ENCODE results near the gene LAMTOR3. TPM values are rescaled to one million over a fixed set of nuclear protein-coding genes. Genes with fewer than 3 reads are reported as not detected.
"Not testable (repeated sequence)": the region's sequence is repeated elsewhere in the genome, so short reads cannot be mapped to it uniquely, and the experiment has no call there.

Gene LAMTOR3
- polyA plus RNA-seq, 1 donor (not counting 4 experiments of a cell fraction or from before 2014, with no cell fraction given): 92.2 TPM

GRCh38 chr4:99832758-99833157 is 61.5 kb downstream of the LAMTOR3 start:
- Histone ChIP-seq H3K9me1 (ENCODE audit: control insufficient read depth, extremely low read depth, insufficient read depth, low read length) (peaks cover 3% of the 10 kb centered on the region), H3K4me2 (ENCODE audit: control insufficient read depth, extremely low read depth, insufficient read depth, low read depth, low read length) (no peak overlapping the region), H3K36me3 (ENCODE audit: control insufficient read depth in 2 of 2, extremely low read depth in 1 of 2, insufficient read depth in 2 of 2, low read length in 2 of 2) (peaks cover 9 to 20% of the 10 kb centered on the region in 2 experiments), H3K9ac (ENCODE audit: control insufficient read depth, extremely low read depth, insufficient read depth, low read length) (no peak overlapping the region), H3K79me2 (ENCODE audit: control insufficient read depth, insufficient read depth, low read length) (peaks cover 76% of the 10 kb centered on the region), H3K9me3 (ENCODE audit: control insufficient read depth, low read depth, low read length) (no peaks in the 10 kb centered on the region), H4K20me1 (ENCODE audit: control insufficient read depth, extremely low read depth, insufficient read depth, low read length) (peaks cover 3% of the 10 kb centered on the region), H3K27ac (ENCODE audit: control insufficient read depth, insufficient read depth, low read length) (no peak overlapping the region), H3K27me3 (ENCODE audit: control insufficient read depth, extremely low read depth, insufficient read depth, low read length) (no peaks in the 10 kb centered on the region), H2AFZ (ENCODE audit: control insufficient read depth, low read length) (no peak overlapping the region), H3K4me3 (ENCODE audit: control insufficient read depth in 2 of 3, extremely low read depth in 1 of 3, insufficient read depth in 2 of 3, low read depth in 1 of 3, low read length in 3 of 3) (no peak overlapping the region), H3K4me1 (ENCODE audit: control insufficient read depth, extremely low read depth, insufficient read depth, low read length) (peaks cover 17% of the 10 kb centered on the region)
- TF ChIP-seq CTCF (optimal IDR thresholded peaks at IDR 0.05 in 1 of 3, IDR thresholded peaks at IDR 0.05 in 1 of 3, conservative IDR thresholded peaks at IDR 0.05 in 1 of 3; ENCODE audit: extremely low read depth in 1 of 3, insufficient read depth in 2 of 3, low read length in 3 of 3) (no peak), EZH2 (IDR thresholded peaks at IDR 0.05; ENCODE audit: low read length) (no peak)
- no peak for DNase-seq (ENCODE audit: low read depth, low spot score)
- FAIRE-seq: no peak
- dilution Hi-C loops (cut with MboI; ENCODE audit: extremely low pct_ligation_motif_present, low sequenced_read_pairs): no loop called here

GRCh38 chr4:99832321-99832720 is 61.9 kb downstream of the LAMTOR3 start:
- Histone ChIP-seq H3K4me3 (ENCODE audit: control insufficient read depth in 2 of 3, extremely low read depth in 1 of 3, insufficient read depth in 2 of 3, low read depth in 1 of 3, low read length in 3 of 3) (no peak overlapping the region), H3K4me1 (ENCODE audit: control insufficient read depth, extremely low read depth, insufficient read depth, low read length) (peaks cover 21% of the 10 kb centered on the region), H3K9me1 (ENCODE audit: control insufficient read depth, extremely low read depth, insufficient read depth, low read length) (peaks cover 3% of the 10 kb centered on the region), H3K9ac (ENCODE audit: control insufficient read depth, extremely low read depth, insufficient read depth, low read length) (no peak overlapping the region), H3K36me3 (ENCODE audit: control insufficient read depth in 2 of 2, extremely low read depth in 1 of 2, insufficient read depth in 2 of 2, low read length in 2 of 2) (peaks cover 8 to 20% of the 10 kb centered on the region in 2 experiments), H3K27me3 (ENCODE audit: control insufficient read depth, extremely low read depth, insufficient read depth, low read length) (no peaks in the 10 kb centered on the region), H3K79me2 (ENCODE audit: control insufficient read depth, insufficient read depth, low read length) (peaks cover 77% of the 10 kb centered on the region), H3K9me3 (ENCODE audit: control insufficient read depth, low read depth, low read length) (no peaks in the 10 kb centered on the region), H2AFZ (ENCODE audit: control insufficient read depth, low read length) (no peak overlapping the region), H3K27ac (ENCODE audit: control insufficient read depth, insufficient read depth, low read length) (no peak overlapping the region), H3K4me2 (ENCODE audit: control insufficient read depth, extremely low read depth, insufficient read depth, low read depth, low read length) (no peak overlapping the region), H4K20me1 (ENCODE audit: control insufficient read depth, extremely low read depth, insufficient read depth, low read length) (peaks cover 3% of the 10 kb centered on the region)
- FAIRE-seq: no peak
- TF ChIP-seq EZH2 (IDR thresholded peaks at IDR 0.05; ENCODE audit: low read length) (no peak), CTCF (optimal IDR thresholded peaks at IDR 0.05 in 1 of 3, IDR thresholded peaks at IDR 0.05 in 1 of 3, conservative IDR thresholded peaks at IDR 0.05 in 1 of 3; ENCODE audit: extremely low read depth in 1 of 3, insufficient read depth in 2 of 3, low read length in 3 of 3) (no peak)
- DNase-seq (ENCODE audit: low read depth, low spot score): no peak
- dilution Hi-C loops (cut with MboI; ENCODE audit: extremely low pct_ligation_motif_present, low sequenced_read_pairs): no loop called here

GRCh38 chr4:99830051-99830450 is 64.2 kb downstream of the LAMTOR3 start:
- H3K4me2 ChIP-seq (ENCODE audit: control insufficient read depth, extremely low read depth, insufficient read depth, low read depth, low read length); H3K9ac ChIP-seq (ENCODE audit: control insufficient read depth, extremely low read depth, insufficient read depth, low read length); H3K9me3 ChIP-seq (ENCODE audit: control insufficient read depth, low read depth, low read length); FAIRE-seq; H3K9me1 ChIP-seq (ENCODE audit: control insufficient read depth, extremely low read depth, insufficient read depth, low read length); H3K36me3 ChIP-seq (ENCODE audit: control insufficient read depth in 2 of 2, extremely low read depth in 1 of 2, insufficient read depth in 2 of 2, low read length in 2 of 2); dilution Hi-C loops (cut with MboI; ENCODE audit: extremely low pct_ligation_motif_present, low sequenced_read_pairs); H3K27me3 ChIP-seq (ENCODE audit: control insufficient read depth, extremely low read depth, insufficient read depth, low read length); H4K20me1 ChIP-seq (ENCODE audit: control insufficient read depth, extremely low read depth, insufficient read depth, low read length); H3K4me3 ChIP-seq (ENCODE audit: control insufficient read depth in 2 of 3, extremely low read depth in 1 of 3, insufficient read depth in 2 of 3, low read depth in 1 of 3, low read length in 3 of 3); H3K27ac ChIP-seq (ENCODE audit: control insufficient read depth, insufficient read depth, low read length); DNase-seq (ENCODE audit: low read depth, low spot score); H2AFZ ChIP-seq (ENCODE audit: control insufficient read depth, low read length): not testable (repeated sequence)
- Histone ChIP-seq H3K4me1 (ENCODE audit: control insufficient read depth, extremely low read depth, insufficient read depth, low read length) (peaks cover 42% of the 10 kb centered on the region), H3K79me2 (ENCODE audit: control insufficient read depth, insufficient read depth, low read length) (peaks cover 83% of the 10 kb centered on the region)

Data from keratinocyte (primary cell).